Dermis microvascular lymphatic vessel endothelial cell (primary cell): ENCODE results near the gene LIN54. TPM values are rescaled to one million over a fixed set of nuclear protein-coding genes. Genes with fewer than 3 reads are reported as not detected.
"Not testable (repeated sequence)": the region's sequence is repeated elsewhere in the genome, so short reads cannot be mapped to it uniquely, and the experiment has no call there.

ENCODE experiments used
- DNase-seq, 2 donors: peaks; one replicate each; pipeline versions ENCODE4 v3.0.0 to v3.0.0-alpha.2; 2010; ENCODE audit warnings: low read depth in 2 of 2
- total RNA-seq: library from RNA; depleted of rRNA; stranded (reverse); fragments of >200 nt; gene quantifications from 2 replicates; pipeline ENCODE4 v1.2.1, GENCODE V29; 2014

The LIN54 gene
- total RNA-seq, result 9.1 and 9.5 TPM in 2 replicates

- peak; percentile 44 to 81 for DNase-seq
These were observed at the start of gene LIN54 for GRCh38 chr4:83010522-83011318. Gene LIN54, minus strand, starts transcription at chr4:83010823. Its CDS starts 25,979 bp downstream, at chr4:82984844.

GRCh38 chr4:83054928-83055327, 44.3 kb upstream of the LIN54 start:
- peak; percentile 33 to 47 for DNase-seq

- DNase-seq, result not testable (repeated sequence)
These were observed 38.2 kb upstream of the LIN54 start for GRCh38 chr4:83048781-83049180.

- no peak for DNase-seq
These were observed 36.3 kb upstream of the LIN54 start for GRCh38 chr4:83046693-83047473.

- DNase-seq, result no peak
These were observed 33.3 kb upstream of the LIN54 start for GRCh38 chr4:83043801-83044407.

- DNase-seq, result not testable (repeated sequence)
These were observed 32.5 kb upstream of the LIN54 start for GRCh38 chr4:83043157-83043556.

GRCh38 chr4:83040269-83040668, 29.6 kb upstream of the LIN54 start:
- DNase-seq, result no peak

- DNase-seq, result no peak
These were observed 26.5 kb upstream of the LIN54 start for GRCh38 chr4:83036991-83037665.

GRCh38 chr4:83034630-83035494, 24.2 kb upstream of the LIN54 start, which contains the start of gene COPS4:
Gene COPS4, plus strand, starts transcription at chr4:83035183. Its CDS starts 42 bp downstream, at chr4:83035225.
- DNase-seq, result peak; percentile 100

- DNase-seq, result no peak
These were observed 19.1 kb upstream of the LIN54 start for GRCh38 chr4:83029688-83030087.

GRCh38 chr4:83028976-83029375, 18.4 kb upstream of the LIN54 start:
- no peak for DNase-seq

- no peak for DNase-seq
These were observed 14.9 kb upstream of the LIN54 start for GRCh38 chr4:83025563-83025962.

GRCh38 chr4:83024233-83024632, 13.6 kb upstream of the LIN54 start:
- no peak for DNase-seq

- not testable (repeated sequence) for DNase-seq
These were observed 13.0 kb upstream of the LIN54 start for GRCh38 chr4:83023599-83023998.

GRCh38 chr4:83022724-83023450, 12.3 kb upstream of the LIN54 start:
- DNase-seq, result peak in 1 of 2 donors; percentile 19

- DNase-seq, result no peak
These were observed 9.3 kb upstream of the LIN54 start for GRCh38 chr4:83019794-83020494.

GRCh38 chr4:83013902-83014301, 3.3 kb upstream of the LIN54 start:
- DNase-seq, result no peak

- DNase-seq, result no peak
These were observed 2.8 kb upstream of the LIN54 start for GRCh38 chr4:83013420-83013867.
